Uterus (tissue), 4 donors: ENCODE measurements around the gene GDF10. TPM values are rescaled to one million over a fixed set of nuclear protein-coding genes. Genes with fewer than 3 reads are reported as not detected.

Experiments
- DNase-seq, 2 donors: peaks; one replicate each; pipeline ENCODE4 v3.0.0-alpha.2; 2019 to 2020
- H3K27ac ChIP-seq, 2 donors: fragments of 200-600 bp; sonication (generic); 1 replicate in 1 of 2; 2 replicates in 1 of 2; pipeline ENCODE4 v1.5.1; 2016 to 2018
- H3K27me3 ChIP-seq, 2 donors: fragments of 200-600 bp; sonication (generic); one replicate each; pipeline ENCODE4 v1.5.1; 2018 to 2019; ENCODE audit warnings: control low read depth in 1 of 2
- H3K36me3 ChIP-seq, 2 donors: fragments of 200-600 bp; sonication (generic); one replicate each; pipeline ENCODE4 v1.5.1; 2019; ENCODE audit warnings: control low read depth in 1 of 2
- H3K4me1 ChIP-seq, 2 donors: fragments of 200-600 bp; sonication (generic); one replicate each; pipeline ENCODE4 v1.5.1; 2018 to 2019; ENCODE audit warnings: control low read depth in 1 of 2
- H3K4me3 ChIP-seq, 2 donors: fragments of 200-600 bp; sonication (generic); 1 replicate in 1 of 2; 2 replicates in 1 of 2; pipeline ENCODE4 v1.5.1; 2018 to 2019; ENCODE audit warnings: mild to moderate bottlenecking in 1 of 2
- H3K9me3 ChIP-seq, 2 donors: fragments of 200-600 bp; sonication (generic); one replicate each; pipeline ENCODE4 v1.5.1; 2019; ENCODE audit warnings: control low read depth in 1 of 2
- POLR2A ChIP-seq, 2 donors: fragments of 450-650 bp; IDR thresholded peaks; one replicate each; pipeline ENCODE4 v1.6.1; 2016; ENCODE audit warnings: antibody characterized with exemption in 2 of 2, mild to moderate bottlenecking in 1 of 2, moderate library complexity in 1 of 2
- intact Hi-C: fragments of 100-400 bp; cut with DNase I; formaldehyde crosslinking; loops from one replicate; pipeline ENCODE4 v1.15.1; 2023; ENCODE audit warnings: low total_unique reads
- total RNA-seq, 4 donors: library from RNA; depleted of rRNA in 3 of 4; stranded (reverse); fragments of >200 nt in 3 of 4; gene quantifications; one replicate each; pipeline versions ENCODE4 v1.1.0 to v1.2.4, GENCODE V29; 2014 to 2023
- TF ChIP-seq, protein P1 (sequence below), 4 experiments: fragments of 200-600 bp in 2 of 4; fragments of 450-650 bp in 2 of 4; sonication (generic) in 2 of 4; IDR thresholded peaks; one replicate each; pipeline ENCODE4 v1.5.1; 2016 to 2019; ENCODE audit warnings: antibody characterized with exemption in 4 of 4, mild to moderate bottlenecking in 2 of 4, moderate library complexity in 1 of 4
- donor health status: DM: yes; HTN: yes; CAD: no.

GDF10 gene
- total RNA-seq, 4 donors from 2014 or later, result 4.6 to 6.4 TPM; not detected in 2

DNA sequence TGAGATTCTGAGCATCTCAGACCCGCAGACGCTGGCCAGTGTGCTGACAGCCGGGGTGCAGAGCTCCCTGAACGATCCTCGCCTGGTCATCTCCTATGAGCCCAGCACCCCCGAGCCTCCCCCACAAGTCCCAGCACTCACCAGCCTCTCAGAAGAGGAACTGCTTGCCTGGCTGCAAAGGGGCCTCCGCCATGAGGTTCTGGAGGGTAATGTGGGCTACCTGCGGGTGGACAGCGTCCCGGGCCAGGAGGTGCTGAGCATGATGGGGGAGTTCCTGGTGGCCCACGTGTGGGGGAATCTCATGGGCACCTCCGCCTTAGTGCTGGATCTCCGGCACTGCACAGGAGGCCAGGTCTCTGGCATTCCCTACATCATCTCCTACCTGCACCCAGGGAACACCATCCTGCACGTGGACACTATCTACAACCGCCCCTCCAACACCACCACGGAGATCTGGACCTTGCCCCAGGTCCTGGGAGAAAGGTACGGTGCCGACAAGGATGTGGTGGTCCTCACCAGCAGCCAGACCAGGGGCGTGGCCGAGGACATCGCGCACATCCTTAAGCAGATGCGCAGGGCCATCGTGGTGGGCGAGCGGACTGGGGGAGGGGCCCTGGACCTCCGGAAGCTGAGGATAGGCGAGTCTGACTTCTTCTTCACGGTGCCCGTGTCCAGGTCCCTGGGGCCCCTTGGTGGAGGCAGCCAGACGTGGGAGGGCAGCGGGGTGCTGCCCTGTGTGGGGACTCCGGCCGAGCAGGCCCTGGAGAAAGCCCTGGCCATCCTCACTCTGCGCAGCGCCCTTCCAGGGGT, 48.9 kb downstream of the GDF10 start:
- no peaks in the 10 kb centered on the region for H3K27me3 ChIP-seq
- no peak overlapping the region for H3K27ac ChIP-seq
- H3K9me3 ChIP-seq, result no peaks in the 10 kb centered on the region
- no peaks in the 10 kb centered on the region for H3K4me1 ChIP-seq
- DNase-seq, result no peak
- no peak overlapping the region for H3K4me3 ChIP-seq
- TF ChIP-seq, protein P1, sequence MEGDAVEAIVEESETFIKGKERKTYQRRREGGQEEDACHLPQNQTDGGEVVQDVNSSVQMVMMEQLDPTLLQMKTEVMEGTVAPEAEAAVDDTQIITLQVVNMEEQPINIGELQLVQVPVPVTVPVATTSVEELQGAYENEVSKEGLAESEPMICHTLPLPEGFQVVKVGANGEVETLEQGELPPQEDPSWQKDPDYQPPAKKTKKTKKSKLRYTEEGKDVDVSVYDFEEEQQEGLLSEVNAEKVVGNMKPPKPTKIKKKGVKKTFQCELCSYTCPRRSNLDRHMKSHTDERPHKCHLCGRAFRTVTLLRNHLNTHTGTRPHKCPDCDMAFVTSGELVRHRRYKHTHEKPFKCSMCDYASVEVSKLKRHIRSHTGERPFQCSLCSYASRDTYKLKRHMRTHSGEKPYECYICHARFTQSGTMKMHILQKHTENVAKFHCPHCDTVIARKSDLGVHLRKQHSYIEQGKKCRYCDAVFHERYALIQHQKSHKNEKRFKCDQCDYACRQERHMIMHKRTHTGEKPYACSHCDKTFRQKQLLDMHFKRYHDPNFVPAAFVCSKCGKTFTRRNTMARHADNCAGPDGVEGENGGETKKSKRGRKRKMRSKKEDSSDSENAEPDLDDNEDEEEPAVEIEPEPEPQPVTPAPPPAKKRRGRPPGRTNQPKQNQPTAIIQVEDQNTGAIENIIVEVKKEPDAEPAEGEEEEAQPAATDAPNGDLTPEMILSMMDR (IDR thresholded peaks at IDR 0.05), result no peak
- no peak for TF ChIP-seq POLR2A (IDR thresholded peaks at IDR 0.05)
- intact Hi-C loops, result no loop called here
- no peaks in the 10 kb centered on the region for H3K36me3 ChIP-seq

- Histone ChIP-seq H3K4me1 (no peaks in the 10 kb centered on the region), H3K9me3 (no peaks in the 10 kb centered on the region), H3K4me3 (no peak overlapping the region), H3K27ac (no peak overlapping the region), H3K27me3 (no peaks in the 10 kb centered on the region), H3K36me3 (no peaks in the 10 kb centered on the region)
- intact Hi-C loops, result no loop called here
- TF ChIP-seq, protein P1 (IDR thresholded peaks at IDR 0.05), result no peak
- no peak for TF ChIP-seq POLR2A (IDR thresholded peaks at IDR 0.05)
- no peak for DNase-seq
These were observed 49.5 kb downstream of the GDF10 start for GRCh38 chr10:47349516-47349915.

DNA sequence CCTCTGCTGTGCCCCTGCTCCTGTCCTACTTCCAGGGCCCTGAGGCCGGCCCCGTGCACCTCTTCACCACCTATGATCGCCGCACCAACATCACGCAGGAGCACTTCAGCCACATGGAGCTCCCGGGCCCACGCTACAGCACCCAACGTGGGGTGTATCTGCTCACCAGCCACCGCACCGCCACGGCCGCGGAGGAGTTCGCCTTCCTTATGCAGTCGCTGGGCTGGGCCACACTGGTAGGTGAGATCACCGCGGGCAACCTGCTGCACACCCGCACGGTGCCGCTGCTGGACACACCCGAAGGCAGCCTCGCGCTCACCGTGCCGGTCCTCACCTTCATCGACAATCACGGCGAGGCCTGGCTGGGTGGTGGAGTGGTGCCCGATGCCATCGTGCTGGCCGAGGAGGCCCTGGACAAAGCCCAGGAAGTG, 50.0 kb downstream of the GDF10 start:
- H3K4me3 ChIP-seq, result no peak overlapping the region
- no peak for DNase-seq
- no peaks in the 10 kb centered on the region for H3K27me3 ChIP-seq
- H3K4me1 ChIP-seq, result no peaks in the 10 kb centered on the region
- no peak overlapping the region for H3K27ac ChIP-seq
- TF ChIP-seq, protein P1 (IDR thresholded peaks at IDR 0.05), result no peak
- TF ChIP-seq POLR2A (IDR thresholded peaks at IDR 0.05), result no peak
- intact Hi-C loops, result no loop called here
- no peaks in the 10 kb centered on the region for H3K36me3 ChIP-seq
- H3K9me3 ChIP-seq, result no peaks in the 10 kb centered on the region

DNA sequence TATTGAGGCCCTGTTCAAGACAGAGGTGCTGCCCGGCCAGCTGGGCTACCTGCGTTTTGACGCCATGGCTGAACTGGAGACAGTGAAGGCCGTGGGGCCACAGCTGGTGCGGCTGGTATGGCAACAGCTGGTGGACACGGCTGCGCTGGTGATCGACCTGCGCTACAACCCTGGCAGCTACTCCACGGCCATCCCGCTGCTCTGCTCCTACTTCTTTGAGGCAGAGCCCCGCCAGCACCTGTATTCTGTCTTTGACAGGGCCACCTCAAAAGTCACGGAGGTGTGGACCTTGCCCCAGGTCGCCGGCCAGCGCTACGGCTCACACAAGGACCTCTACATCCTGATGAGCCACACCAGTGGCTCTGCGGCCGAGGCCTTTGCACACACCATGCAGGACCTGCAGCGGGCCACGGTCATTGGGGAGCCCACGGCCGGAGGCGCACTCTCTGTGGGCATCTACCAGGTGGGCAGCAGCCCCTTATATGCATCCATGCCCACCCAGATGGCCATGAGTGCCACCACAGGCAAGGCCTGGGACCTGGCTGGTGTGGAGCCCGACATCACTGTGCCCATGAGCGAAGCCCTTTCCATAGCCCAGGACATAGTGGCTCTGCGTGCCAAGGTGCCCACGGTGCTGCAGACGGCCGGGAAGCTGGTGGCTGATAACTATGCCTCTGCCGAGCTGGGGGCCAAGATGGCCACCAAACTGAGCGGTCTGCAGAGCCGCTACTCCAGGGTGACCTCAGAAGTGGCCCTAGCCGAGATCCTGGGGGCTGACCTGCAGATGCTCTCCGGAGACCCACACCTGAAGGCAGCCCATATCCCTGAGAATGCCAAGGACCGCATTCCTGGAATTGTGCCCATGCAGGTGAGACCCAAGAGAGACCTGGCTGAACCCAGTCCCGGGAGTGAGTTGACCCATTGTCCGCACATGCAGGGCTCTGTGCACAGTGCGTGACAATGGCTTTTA, 51.0 kb downstream of the GDF10 start:
- DNase-seq, result no peak

More for the DNA sequence above, 51.0 kb downstream of the GDF10 start:
- no peaks in the 10 kb centered on the region for H3K4me1 ChIP-seq
- no peak overlapping the region for H3K4me3 ChIP-seq
- no peak for TF ChIP-seq POLR2A (IDR thresholded peaks at IDR 0.05)
- TF ChIP-seq, protein P1 (IDR thresholded peaks at IDR 0.05), result no peak
- no peaks in the 10 kb centered on the region for H3K27me3 ChIP-seq
- H3K9me3 ChIP-seq, result no peaks in the 10 kb centered on the region
- H3K27ac ChIP-seq, result no peak overlapping the region
- no peaks in the 10 kb centered on the region for H3K36me3 ChIP-seq
- intact Hi-C loops, result no loop called here
